Activated gamma-delta T cell treated with Interleukin-2 at 50 U/mL for 16 hours (primary cell): ENCODE data around the gene TRIP13.
"Not testable (repeated sequence)": the region's sequence is repeated elsewhere in the genome, so short reads cannot be mapped to it uniquely, and the experiment has no call there.

Source experiments
- DNase-seq: peaks from one replicate; pipeline ENCODE4 v3.0.0-alpha.2; 2020

Gene TRIP13

GRCh38 chr5:939368-939767 is 46.7 kb downstream of the TRIP13 start:
- no peak for DNase-seq

DNA sequence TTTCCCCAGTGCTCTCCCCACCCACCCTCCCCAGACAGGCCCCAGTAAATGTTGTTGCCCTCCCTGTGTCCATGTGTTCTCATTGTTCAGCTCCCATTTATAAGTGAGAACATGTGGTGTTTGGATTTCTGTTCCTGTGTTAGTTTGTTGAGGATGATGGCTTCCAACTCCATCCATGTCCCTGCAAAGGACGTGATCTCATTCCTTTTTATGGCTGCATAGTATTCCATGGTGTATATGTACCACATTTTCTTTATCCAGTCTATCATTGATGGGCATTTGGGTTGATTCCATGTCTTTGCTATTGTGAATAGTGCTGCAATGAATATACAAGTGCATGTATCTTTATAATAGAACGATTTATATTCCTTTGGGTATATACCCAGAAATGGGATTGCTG is 48.1 kb downstream of the TRIP13 start:
- DNase-seq, result not testable (repeated sequence)

DNA sequence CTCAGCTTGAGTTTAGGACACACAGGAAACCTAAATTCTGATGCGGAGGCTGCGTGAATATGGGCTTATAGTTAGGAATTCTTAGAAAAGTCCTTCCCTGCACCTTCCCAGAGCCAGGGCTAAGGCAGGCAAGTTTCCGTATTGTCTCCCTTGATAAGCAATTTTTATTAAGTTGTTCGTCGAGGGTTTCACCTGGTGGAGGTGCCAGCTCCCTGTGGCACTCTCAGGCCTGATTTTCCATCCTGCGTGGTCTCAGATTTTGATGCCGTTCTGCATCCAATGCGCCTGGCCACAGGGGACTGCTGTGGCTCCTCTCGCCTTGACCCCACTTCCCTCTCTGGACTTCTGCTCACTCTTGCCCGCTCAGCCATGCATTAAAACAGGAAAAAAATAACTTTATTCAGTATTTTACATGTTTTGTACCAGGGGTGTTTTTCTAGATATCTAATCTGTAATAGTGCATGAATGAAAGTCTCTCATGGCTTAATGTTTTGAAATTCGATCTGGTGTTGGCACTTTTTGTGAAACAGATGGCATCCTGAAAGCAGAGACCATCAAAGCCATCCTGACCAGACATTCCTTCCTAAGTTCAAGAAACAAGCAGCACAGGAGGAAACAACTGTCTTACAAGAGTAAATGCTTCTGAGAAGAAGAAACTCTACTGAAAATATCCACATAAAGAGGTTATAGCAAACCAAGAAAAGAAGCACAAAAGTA is 50.7 kb downstream of the TRIP13 start:
- no peak for DNase-seq

- DNase-seq, result no peak
Measured at GRCh38 chr5:943918-944620, 51.4 kb downstream of the TRIP13 start.

- DNase-seq, result no peak
Measured at GRCh38 chr5:944621-944927, 51.9 kb downstream of the TRIP13 start.

DNA sequence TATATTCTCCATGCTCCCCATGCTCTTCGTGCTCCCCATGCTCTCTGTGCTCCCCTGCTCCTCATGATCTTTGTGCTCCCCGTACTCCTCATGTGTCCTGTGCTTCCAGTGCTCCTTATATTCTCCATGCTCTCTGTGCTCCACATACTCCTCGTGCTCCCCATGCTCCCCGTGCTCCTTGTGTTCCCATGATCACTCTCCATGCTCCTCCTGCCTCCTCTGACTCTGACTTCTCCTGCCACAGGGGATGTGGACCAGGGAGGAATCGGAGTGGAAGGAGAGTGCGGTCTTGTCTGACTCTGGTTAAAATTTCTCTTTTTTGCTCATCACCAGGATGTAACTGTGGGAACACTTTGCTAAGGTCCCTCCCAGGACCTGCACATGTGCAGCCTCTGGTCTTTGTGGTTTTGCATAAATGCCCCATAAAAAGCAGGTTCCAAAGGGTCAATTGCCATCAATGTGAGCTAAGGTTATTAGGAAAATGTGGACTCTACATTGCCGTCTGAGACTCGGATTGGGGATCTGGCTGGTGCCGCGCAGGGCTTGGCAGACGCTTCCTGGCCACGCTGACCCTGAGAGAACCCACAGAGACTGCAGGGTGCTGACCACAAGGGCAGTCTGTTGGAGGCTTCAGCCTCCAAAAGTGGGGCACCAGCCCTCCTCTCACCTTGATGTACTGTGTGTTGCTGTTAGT is 52.5 kb downstream of the TRIP13 start:
- no peak for DNase-seq

DNA sequence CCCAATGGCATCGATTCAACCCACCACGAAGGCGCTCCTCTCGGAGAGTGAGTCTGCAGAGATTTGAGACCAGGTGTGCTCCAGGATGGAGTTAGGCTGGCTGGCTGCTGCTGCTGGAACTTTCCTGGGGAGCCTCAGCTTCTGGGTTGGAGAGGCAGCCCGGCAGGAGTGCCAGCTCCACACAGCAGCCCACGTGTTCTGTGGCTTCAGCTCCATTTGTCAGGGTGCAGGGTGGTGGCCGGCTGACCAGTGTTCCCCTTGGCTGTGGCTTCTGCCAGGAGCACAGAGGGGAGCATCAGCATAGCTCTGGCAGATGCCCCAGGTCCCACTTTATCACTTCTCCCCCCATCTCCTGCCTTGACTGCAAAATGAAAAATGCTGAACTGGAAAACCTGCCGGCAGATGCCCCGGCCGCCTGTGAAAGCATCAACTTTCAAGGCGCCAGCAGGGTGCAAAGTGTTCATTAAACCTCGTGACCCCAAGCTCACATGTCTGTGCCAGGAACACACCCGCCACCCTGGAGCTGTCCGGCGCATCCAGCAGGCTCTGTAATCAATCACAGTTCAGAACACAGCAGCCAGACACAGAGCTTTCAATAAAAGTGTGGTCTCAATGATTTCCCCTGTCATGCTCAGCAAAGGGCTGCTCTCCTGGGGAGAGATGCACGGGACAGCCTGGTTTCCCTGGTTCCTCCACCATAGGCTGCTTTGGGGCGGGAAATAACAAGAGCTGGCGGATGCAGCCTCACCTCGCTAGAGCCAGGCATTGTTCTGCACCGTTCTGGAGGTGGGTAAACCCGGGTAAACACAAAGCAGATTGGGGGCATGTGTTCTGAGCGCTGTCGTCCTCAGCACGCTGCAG is 53.2 kb downstream of the TRIP13 start:
- no peak for DNase-seq

- no peak for DNase-seq
Measured at GRCh38 chr5:946720-947625, 54.3 kb downstream of the TRIP13 start.

DNA sequence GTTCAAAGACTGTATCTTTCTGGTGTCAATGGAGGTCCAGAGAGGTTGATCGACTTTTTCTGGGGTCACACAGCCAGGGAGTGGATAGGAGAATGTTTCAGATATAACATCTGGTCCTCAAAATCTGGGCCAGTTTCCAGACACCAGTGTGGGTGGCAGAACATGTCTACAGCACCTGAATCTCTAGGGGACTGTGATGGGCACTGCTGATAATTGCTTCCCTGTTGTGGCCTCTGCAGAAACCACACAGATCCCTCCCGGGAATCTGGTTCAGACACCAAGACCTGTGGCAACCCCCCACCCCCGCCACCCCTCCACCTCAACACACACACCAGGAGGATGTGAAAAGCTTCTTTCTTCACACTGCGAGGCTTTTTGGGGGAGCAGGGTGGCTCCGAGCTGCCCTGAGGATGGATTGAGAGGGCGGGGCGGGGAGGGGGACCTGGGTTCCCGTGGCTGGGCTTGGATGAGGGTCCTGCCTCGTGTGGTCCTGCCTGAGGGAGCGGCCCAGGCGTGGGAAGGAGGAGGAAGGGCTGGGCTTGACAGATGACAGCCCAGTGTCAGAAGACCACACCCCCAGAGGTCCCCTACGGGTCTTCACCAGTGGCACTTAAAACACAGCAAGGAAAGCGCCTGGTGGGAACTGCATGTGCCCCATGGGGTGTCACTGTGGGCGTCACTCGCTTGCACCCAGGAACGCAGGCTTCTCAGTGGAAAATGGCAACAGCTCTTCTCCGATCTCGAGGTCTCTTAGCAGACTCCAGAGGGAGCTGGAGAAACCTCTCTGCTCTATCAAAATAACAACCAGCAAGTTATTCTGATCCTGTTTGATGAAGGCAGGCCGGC is 55.2 kb downstream of the TRIP13 start:
- DNase-seq, result no peak

GRCh38 chr5:948472-949274 is 56.0 kb downstream of the TRIP13 start:
- no peak for DNase-seq

DNA sequence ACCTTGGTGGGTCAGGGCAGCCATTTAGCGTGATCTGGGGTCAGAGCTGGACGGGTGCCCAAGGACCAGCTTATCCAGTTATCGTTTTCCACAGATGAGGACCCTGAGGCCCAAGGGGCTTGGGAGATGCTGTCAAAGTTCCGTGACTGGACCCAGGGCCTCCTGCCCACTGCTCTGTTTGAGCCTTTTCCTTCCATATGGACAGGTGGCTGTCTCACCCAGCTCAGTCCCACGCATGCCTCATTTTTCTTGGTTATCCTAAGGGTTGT is 56.5 kb downstream of the TRIP13 start:
- no peak for DNase-seq

DNA sequence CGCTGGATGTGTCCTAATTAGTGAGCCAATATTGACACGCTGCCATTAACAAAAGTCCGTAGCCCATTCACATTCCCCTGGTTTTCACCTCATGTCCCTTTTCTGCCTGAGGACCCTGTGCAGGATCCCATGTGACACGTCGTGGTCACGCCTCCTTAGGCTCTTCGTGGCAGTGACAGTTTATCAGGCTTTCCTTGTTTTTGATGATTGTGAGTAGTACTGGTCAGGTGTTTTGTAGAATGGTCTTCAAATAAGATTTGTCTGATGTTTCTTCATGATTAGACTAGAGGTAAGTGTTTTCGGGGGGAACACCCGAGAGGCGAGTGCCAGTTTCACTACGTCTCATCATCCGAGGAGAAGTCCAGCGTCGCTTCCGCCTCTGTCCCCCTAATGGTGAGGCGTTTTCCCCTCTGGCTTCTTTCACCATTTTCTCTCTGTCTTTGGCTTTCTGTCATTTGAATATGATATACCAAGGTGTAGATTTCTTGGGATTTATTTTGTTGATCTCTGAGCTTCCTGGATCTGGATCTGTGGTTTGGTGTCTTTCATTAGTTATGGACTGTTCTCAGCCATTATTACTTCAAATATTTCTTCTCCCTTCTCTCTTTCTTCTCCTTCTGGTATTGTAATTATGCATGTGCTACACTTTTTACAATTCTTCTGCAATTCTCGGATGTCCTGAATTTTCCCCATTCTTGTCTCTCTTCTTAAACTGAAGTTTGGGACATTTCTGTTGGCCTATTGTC is 57.3 kb downstream of the TRIP13 start:
- no peak for DNase-seq

GRCh38 chr5:951940-952596 is 59.4 kb downstream of the TRIP13 start:
- DNase-seq, result no peak

- DNase-seq, result no peak
Measured at GRCh38 chr5:952597-953271, 60.0 kb downstream of the TRIP13 start.

- no peak for DNase-seq
Measured at GRCh38 chr5:953535-954449, 61.1 kb downstream of the TRIP13 start.

GRCh38 chr5:955886-956761 is 63.4 kb downstream of the TRIP13 start:
- no peak for DNase-seq
